ENCODE measurements around the gene NRIP1. TPM values are rescaled to one million over a fixed set of nuclear protein-coding genes. Genes with fewer than 3 reads are reported as not detected.

Gene NRIP1
- total RNA-seq, 4 donors from 2014 or later: 15.8 to 23.6 (median 18.0) TPM

GRCh38 chr21:14926186-14926585, 138.6 kb downstream of the NRIP1 start:
- no peak overlapping the region for H3K4me3 ChIP-seq
- DNase-seq (ENCODE audit: low spot score in 2 of 2): no peak
- H3K36me3 ChIP-seq: no peaks in the 10 kb centered on the region
- no peaks in the 10 kb centered on the region for H3K9me3 ChIP-seq
- WGBS: 45% methylated on average over 3 of the region's 3 CpGs
- H3K4me1 ChIP-seq: no peaks in the 10 kb centered on the region
- no peaks in the 10 kb centered on the region for H3K27me3 ChIP-seq
- no peak for TF ChIP-seq EP300 (IDR thresholded peaks at IDR 0.05)
- TF ChIP-seq POLR2A (IDR thresholded peaks at IDR 0.05): no peak
- no peak for TF ChIP-seq CTCF (IDR thresholded peaks at IDR 0.05)
- no peak for TF ChIP-seq POLR2AphosphoS5 (IDR thresholded peaks at IDR 0.05)
- H3K27ac ChIP-seq: no peak overlapping the region

GRCh38 chr21:14923468-14923867, 141.3 kb downstream of the NRIP1 start:
- no peak for DNase-seq (ENCODE audit: low spot score in 2 of 2)
- H3K4me3 ChIP-seq: no peak overlapping the region
- no peaks in the 10 kb centered on the region for H3K4me1 ChIP-seq
- WGBS: 64% methylated on average over 1 of the region's 1 CpG
- H3K27ac ChIP-seq: no peak overlapping the region
- H3K36me3 ChIP-seq: no peaks in the 10 kb centered on the region
- H3K27me3 ChIP-seq: no peaks in the 10 kb centered on the region
- no peak for TF ChIP-seq CTCF (IDR thresholded peaks at IDR 0.05)
- TF ChIP-seq POLR2AphosphoS5 (IDR thresholded peaks at IDR 0.05): no peak
- TF ChIP-seq POLR2A (IDR thresholded peaks at IDR 0.05): no peak
- TF ChIP-seq EP300 (IDR thresholded peaks at IDR 0.05): no peak
- H3K9me3 ChIP-seq: no peaks in the 10 kb centered on the region

- no peaks in the 10 kb centered on the region for H3K4me1 ChIP-seq
- no peaks in the 10 kb centered on the region for H3K27me3 ChIP-seq
- DNase-seq (ENCODE audit: low spot score in 2 of 2): no peak
- TF ChIP-seq CTCF (IDR thresholded peaks at IDR 0.05) (no peak), POLR2AphosphoS5 (IDR thresholded peaks at IDR 0.05) (no peak)
- no peaks in the 10 kb centered on the region for H3K9me3 ChIP-seq
- 56% methylated on average over 1 of the region's 1 CpG for WGBS
- no peak overlapping the region for H3K4me3 ChIP-seq
- H3K36me3 ChIP-seq: no peaks in the 10 kb centered on the region
- H3K27ac ChIP-seq: no peak overlapping the region
Measured at GRCh38 chr21:14922980-14923379, 141.8 kb downstream of the NRIP1 start.

- Histone ChIP-seq H3K27me3 (no peaks in the 10 kb centered on the region), H3K4me3 (no peak overlapping the region), H3K9me3 (no peaks in the 10 kb centered on the region), H3K27ac (no peak overlapping the region), H3K4me1 (no peaks in the 10 kb centered on the region), H3K36me3 (no peaks in the 10 kb centered on the region)
- DNase-seq (ENCODE audit: low spot score in 2 of 2): no peak
- 60% methylated on average over 5 of the region's 5 CpGs for WGBS
- no peak for TF ChIP-seq POLR2AphosphoS5 (IDR thresholded peaks at IDR 0.05)
- TF ChIP-seq POLR2A (IDR thresholded peaks at IDR 0.05): no peak
- TF ChIP-seq CTCF (IDR thresholded peaks at IDR 0.05): no peak
- TF ChIP-seq EP300 (IDR thresholded peaks at IDR 0.05): no peak
Measured at GRCh38 chr21:14918527-14918926, 146.3 kb downstream of the NRIP1 start.

- Histone ChIP-seq H3K36me3 (no peaks in the 10 kb centered on the region), H3K27me3 (no peaks in the 10 kb centered on the region), H3K27ac (no peak overlapping the region), H3K4me1 (no peaks in the 10 kb centered on the region), H3K9me3 (no peaks in the 10 kb centered on the region), H3K4me3 (no peak overlapping the region)
- no peak for DNase-seq (ENCODE audit: low spot score in 2 of 2)
- no peak for TF ChIP-seq CTCF (IDR thresholded peaks at IDR 0.05)
- 67% methylated on average over 2 of the region's 2 CpGs for WGBS
Measured at GRCh38 chr21:14917762-14918161, 147.0 kb downstream of the NRIP1 start.

Data from suprapubic skin (tissue), 4 donors.